Measurements from ENCODE around the gene COL4A5.

The COL4A5 gene

GRCh38 chrX:108722561-108722960, 282.9 kb downstream of the COL4A5 start:
- TF ChIP-seq CTCF (IDR thresholded peaks at IDR 0.05; ENCODE audit: low read depth, low read length, missing control alignments) = no peak
- DNase-seq (ENCODE audit: extremely low read depth, low read depth) = no peak
- H3K4me3 ChIP-seq (replicated peaks; ENCODE audit: low read depth, low read length) = no peak overlapping the region

GRCh38 chrX:108726748-108727147, 287.1 kb downstream of the COL4A5 start:
- H3K4me3 ChIP-seq (replicated peaks; ENCODE audit: low read depth, low read length) = no peak overlapping the region
- TF ChIP-seq CTCF (IDR thresholded peaks at IDR 0.05; ENCODE audit: low read depth, low read length, missing control alignments) = no peak

GRCh38 chrX:108731153-108731552, 291.5 kb downstream of the COL4A5 start:
- no peak overlapping the region for H3K4me3 ChIP-seq (replicated peaks; ENCODE audit: low read depth, low read length)
- DNase-seq (ENCODE audit: extremely low read depth, low read depth) = no peak
- TF ChIP-seq CTCF (IDR thresholded peaks at IDR 0.05; ENCODE audit: low read depth, low read length, missing control alignments) = no peak

More at GRCh38 chrX:108726748-108727147, 287.1 kb downstream of the COL4A5 start:
- no peak for DNase-seq (ENCODE audit: extremely low read depth, low read depth)

- H3K4me3 ChIP-seq (replicated peaks; ENCODE audit: low read depth, low read length) = no peak overlapping the region
- DNase-seq (ENCODE audit: extremely low read depth, low read depth) = no peak
- TF ChIP-seq CTCF (IDR thresholded peaks at IDR 0.05; ENCODE audit: low read depth, low read length, missing control alignments) = no peak
These were observed 293.1 kb downstream of the COL4A5 start for GRCh38 chrX:108732630-108733321.

- DNase-seq (ENCODE audit: extremely low read depth, low read depth) = no peak
- no peak overlapping the region for H3K4me3 ChIP-seq (replicated peaks; ENCODE audit: low read depth, low read length)
- no peak for TF ChIP-seq CTCF (IDR thresholded peaks at IDR 0.05; ENCODE audit: low read depth, low read length, missing control alignments)
These were observed 294.8 kb downstream of the COL4A5 start for GRCh38 chrX:108734426-108734825.

- TF ChIP-seq CTCF (IDR thresholded peaks at IDR 0.05; ENCODE audit: low read depth, low read length, missing control alignments) = no peak
- H3K4me3 ChIP-seq (replicated peaks; ENCODE audit: low read depth, low read length) = no peak overlapping the region
- DNase-seq (ENCODE audit: extremely low read depth, low read depth) = no peak
These were observed 295.5 kb downstream of the COL4A5 start for GRCh38 chrX:108735091-108735678.
